Bone marrow (tissue), 2 donors: ENCODE results near the gene HSPBP1.
A peak's percentile ranks its signal among the peaks of the same experiment; 100 is the strongest.

ENCODE experiments used
- DNase-seq, 2 donors: peaks; one replicate each; lab custom pipeline; 2025; lab: John Stamatoyannopoulos, UW

Gene HSPBP1

DNA sequence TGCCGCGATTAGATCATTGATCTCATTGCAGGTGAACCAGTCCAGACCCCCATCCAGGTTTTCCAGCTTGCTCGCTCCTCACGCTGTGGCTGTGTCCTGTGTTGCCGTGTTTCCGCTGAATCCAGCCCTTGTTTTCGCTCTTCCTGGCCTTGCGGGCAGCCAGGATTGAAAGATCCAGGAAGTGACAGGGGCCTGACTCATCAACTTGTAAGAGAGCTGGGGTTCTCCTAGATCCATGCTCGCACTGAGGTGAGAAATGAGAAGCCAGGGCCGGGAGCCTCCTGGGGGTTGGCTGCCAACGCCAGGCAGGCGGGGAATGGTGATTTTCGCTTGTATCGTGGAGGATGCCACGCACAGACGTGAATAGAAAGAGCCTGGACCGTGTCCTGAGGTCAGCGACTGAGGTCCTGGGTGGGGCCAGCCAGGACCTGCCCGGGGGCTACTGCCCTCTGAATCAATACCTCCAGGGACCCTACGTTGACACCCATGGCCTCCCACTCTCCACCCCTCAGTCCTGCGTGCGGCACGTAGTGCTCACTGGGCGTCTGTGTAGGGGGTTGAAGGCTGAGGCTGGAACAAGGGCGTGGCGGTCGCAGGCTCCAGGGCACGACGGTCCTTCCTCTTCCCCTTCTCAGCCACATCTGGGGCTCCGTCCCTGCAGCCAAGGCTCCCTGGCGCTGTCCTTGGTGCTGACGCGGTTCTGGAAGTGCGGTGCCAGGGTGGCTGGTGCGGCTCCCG lies 63.3 kb downstream of the HSPBP1 start:
- DNase-seq: peak; percentile 58 to 91

DNA sequence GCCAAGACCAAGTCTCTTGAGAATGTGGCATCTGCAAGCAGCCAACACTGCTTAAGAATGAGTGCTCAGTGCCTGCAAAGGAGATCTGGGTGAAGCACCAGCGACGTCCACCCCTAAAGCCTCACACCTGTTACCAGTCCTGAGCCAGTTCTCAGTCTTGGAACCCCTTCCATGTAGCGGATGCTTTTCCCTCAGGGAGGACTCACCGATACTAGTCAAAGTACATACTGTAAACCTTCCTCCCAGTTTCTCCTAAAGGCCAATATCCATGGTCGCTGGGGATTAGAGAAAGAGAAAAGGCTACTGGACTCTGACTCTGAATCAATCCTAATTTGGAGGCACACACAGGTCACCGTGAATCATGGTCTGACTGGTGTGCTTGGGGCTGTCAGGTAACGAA lies 66.4 kb downstream of the HSPBP1 start:
- DNase-seq: no peak

- DNase-seq: no peak
Measured at GRCh38 chr19:55212447-55212846, 67.5 kb downstream of the HSPBP1 start.
